ENCODE results near the gene OR4F15. TPM values are rescaled to one million over a fixed set of nuclear protein-coding genes. Genes with fewer than 3 reads are reported as not detected.
"Not testable (repeated sequence)": the region's sequence is repeated elsewhere in the genome, so short reads cannot be mapped to it uniquely, and the experiment has no call there.

Gene OR4F15, protein sequence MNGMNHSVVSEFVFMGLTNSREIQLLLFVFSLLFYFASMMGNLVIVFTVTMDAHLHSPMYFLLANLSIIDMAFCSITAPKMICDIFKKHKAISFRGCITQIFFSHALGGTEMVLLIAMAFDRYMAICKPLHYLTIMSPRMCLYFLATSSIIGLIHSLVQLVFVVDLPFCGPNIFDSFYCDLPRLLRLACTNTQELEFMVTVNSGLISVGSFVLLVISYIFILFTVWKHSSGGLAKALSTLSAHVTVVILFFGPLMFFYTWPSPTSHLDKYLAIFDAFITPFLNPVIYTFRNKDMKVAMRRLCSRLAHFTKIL
- total RNA-seq (not detected), polyA plus RNA-seq (ENCODE audit: insufficient read length in 2 of 2) (not detected)
- long read RNA-seq, donor 1: 0 reads
- long read RNA-seq, donor 2: 0 reads
- long read RNA-seq, donor 3: 0 reads
- long read RNA-seq, donor 4: 0 reads

GRCh38 chr15:101811902-101812301 is at the start of gene OR4F15:
Gene OR4F15 (plus strand): TSS chr15:101812202. CDS start chr15:101818187, 5,985 bp downstream.
- Histone ChIP-seq H3K27me3 (ENCODE audit: control insufficient read depth, insufficient read depth, low read length) (peaks cover 2% of the 10 kb centered on the region), H3K36me3 (ENCODE audit: control insufficient read depth, insufficient read depth, low read length) (no peaks in the 10 kb centered on the region), H3K4me3 (ENCODE audit: low read depth, low read length) (no peak within 1 kb of the TSS), H3K27ac (ENCODE audit: low read depth, low read length) (no peak within 1 kb of the TSS), H3K9me3 (ENCODE audit: control insufficient read depth, insufficient read depth, low read length) (no peaks in the 10 kb centered on the region), H3K4me1 (ENCODE audit: control insufficient read depth, insufficient read depth, low read length) (no peaks in the 10 kb centered on the region)
- peak in 1 of 6 donors; percentile 17 for DNase-seq (ENCODE audit: low read depth in 4 of 6, low spot score in 6 of 6)

DNA sequence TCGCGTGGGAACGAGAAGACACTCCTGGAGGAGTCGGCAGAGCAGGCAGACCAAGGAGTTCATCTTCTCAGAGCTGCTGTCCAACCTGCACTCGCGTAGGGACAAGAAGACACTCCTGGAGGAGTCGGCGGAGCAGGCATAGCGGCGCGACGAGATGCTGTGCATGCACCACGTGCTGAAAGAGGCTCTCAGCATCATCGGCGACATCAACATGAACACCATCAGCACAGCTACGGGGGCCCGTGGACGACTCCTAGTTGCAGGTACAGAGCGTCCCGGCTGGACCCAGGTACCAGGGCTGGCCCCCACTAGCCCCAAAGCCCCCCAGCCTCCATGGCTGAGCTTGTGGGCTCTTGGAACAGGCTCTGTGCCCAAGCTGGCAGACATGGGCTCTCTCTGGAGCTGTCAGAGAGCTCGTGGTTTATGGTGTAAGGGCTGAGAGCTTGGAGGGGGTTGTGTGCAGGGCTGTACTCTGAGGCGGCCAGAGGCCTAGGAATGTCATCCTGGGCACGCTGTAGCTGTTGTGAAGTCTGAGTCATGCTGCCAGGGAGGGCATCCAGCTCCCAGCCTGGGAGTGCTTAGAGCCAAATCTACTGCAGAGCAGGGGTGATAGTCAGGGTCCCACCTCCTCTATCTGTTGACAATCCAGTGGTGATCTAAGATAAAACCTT is 47.2 kb upstream of the OR4F15 start:
- not testable (repeated sequence) for H3K4me3 ChIP-seq (ENCODE audit: low read depth, low read length)

DNA sequence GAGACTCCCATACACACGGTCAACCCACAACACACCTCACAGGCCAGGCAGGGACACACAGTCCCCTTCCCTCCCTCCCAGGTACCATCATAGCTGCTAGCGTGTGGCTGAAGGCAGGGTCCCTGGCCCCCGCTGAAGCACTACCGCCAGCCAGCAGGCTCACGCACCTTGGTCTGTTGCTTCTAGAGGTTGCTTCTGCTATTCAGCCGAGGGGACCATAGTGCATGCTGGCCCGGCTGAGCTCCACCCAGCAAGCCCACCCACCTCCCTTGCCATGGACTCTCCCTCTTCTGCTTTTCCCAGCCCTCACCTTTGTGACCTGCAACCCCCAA is 46.7 kb upstream of the OR4F15 start:
- H3K27ac ChIP-seq (ENCODE audit: low read depth, low read length); H3K9me3 ChIP-seq (ENCODE audit: control insufficient read depth, insufficient read depth, low read length); H3K4me1 ChIP-seq (ENCODE audit: control insufficient read depth, insufficient read depth, low read length); H3K36me3 ChIP-seq (ENCODE audit: control insufficient read depth, insufficient read depth, low read length); DNase-seq (ENCODE audit: low read depth in 4 of 6, low spot score in 6 of 6); H3K4me3 ChIP-seq (ENCODE audit: low read depth, low read length); H3K27me3 ChIP-seq (ENCODE audit: control insufficient read depth, insufficient read depth, low read length): not testable (repeated sequence)
- WGBS (ENCODE audit: insufficient coverage): 89% methylated on average over 7 of the region's 7 CpGs

More for the DNA sequence above, 47.2 kb upstream of the OR4F15 start:
- not testable (repeated sequence) for DNase-seq (ENCODE audit: low read depth in 4 of 6, low spot score in 6 of 6); H3K27ac ChIP-seq (ENCODE audit: low read depth, low read length); H3K9me3 ChIP-seq (ENCODE audit: control insufficient read depth, insufficient read depth, low read length); H3K36me3 ChIP-seq (ENCODE audit: control insufficient read depth, insufficient read depth, low read length); H3K27me3 ChIP-seq (ENCODE audit: control insufficient read depth, insufficient read depth, low read length); H3K4me1 ChIP-seq (ENCODE audit: control insufficient read depth, insufficient read depth, low read length)
- WGBS (ENCODE audit: insufficient coverage): 88% methylated on average over 18 of the region's 23 CpGs

GRCh38 chr15:101765772-101766456 is 46.1 kb upstream of the OR4F15 start:
- Histone ChIP-seq H3K4me1 (ENCODE audit: control insufficient read depth, insufficient read depth, low read length) (no peaks in the 10 kb centered on the region), H3K27ac (ENCODE audit: low read depth, low read length) (no peak overlapping the region), H3K9me3 (ENCODE audit: control insufficient read depth, insufficient read depth, low read length) (no peaks in the 10 kb centered on the region), H3K4me3 (ENCODE audit: low read depth, low read length) (no peak overlapping the region), H3K36me3 (ENCODE audit: control insufficient read depth, insufficient read depth, low read length) (peaks cover 3% of the 10 kb centered on the region), H3K27me3 (ENCODE audit: control insufficient read depth, insufficient read depth, low read length) (no peaks in the 10 kb centered on the region)
- WGBS (ENCODE audit: insufficient coverage): 92% methylated on average over 14 of the region's 15 CpGs
- no peak for DNase-seq (ENCODE audit: low read depth in 4 of 6, low spot score in 6 of 6)

- WGBS (ENCODE audit: insufficient coverage): 78% methylated on average over 4 of the region's 11 CpGs
- H3K27ac ChIP-seq (ENCODE audit: low read depth, low read length); H3K4me3 ChIP-seq (ENCODE audit: low read depth, low read length); H3K4me1 ChIP-seq (ENCODE audit: control insufficient read depth, insufficient read depth, low read length); H3K36me3 ChIP-seq (ENCODE audit: control insufficient read depth, insufficient read depth, low read length); DNase-seq (ENCODE audit: low read depth in 4 of 6, low spot score in 6 of 6); H3K9me3 ChIP-seq (ENCODE audit: control insufficient read depth, insufficient read depth, low read length); H3K27me3 ChIP-seq (ENCODE audit: control insufficient read depth, insufficient read depth, low read length): not testable (repeated sequence)
These were observed 44.8 kb upstream of the OR4F15 start for GRCh38 chr15:101767083-101767640.

GRCh38 chr15:101772921-101773320 is 39.1 kb upstream of the OR4F15 start:
- H3K36me3 ChIP-seq (ENCODE audit: control insufficient read depth, insufficient read depth, low read length): peaks cover 3% of the 10 kb centered on the region
- H3K27ac ChIP-seq (ENCODE audit: low read depth, low read length): no peak overlapping the region
- H3K27me3 ChIP-seq (ENCODE audit: control insufficient read depth, insufficient read depth, low read length): no peaks in the 10 kb centered on the region
- H3K4me1 ChIP-seq (ENCODE audit: control insufficient read depth, insufficient read depth, low read length): no peaks in the 10 kb centered on the region
- 94% methylated on average over 8 of the region's 8 CpGs for WGBS (ENCODE audit: insufficient coverage)
- H3K9me3 ChIP-seq (ENCODE audit: control insufficient read depth, insufficient read depth, low read length): no peaks in the 10 kb centered on the region
- DNase-seq (ENCODE audit: low read depth in 4 of 6, low spot score in 6 of 6): no peak
- H3K4me3 ChIP-seq (ENCODE audit: low read depth, low read length): no peak overlapping the region

- peaks cover 3% of the 10 kb centered on the region for H3K36me3 ChIP-seq (ENCODE audit: control insufficient read depth, insufficient read depth, low read length)
These were observed 38.4 kb upstream of the OR4F15 start for GRCh38 chr15:101773496-101774100.

DNA sequence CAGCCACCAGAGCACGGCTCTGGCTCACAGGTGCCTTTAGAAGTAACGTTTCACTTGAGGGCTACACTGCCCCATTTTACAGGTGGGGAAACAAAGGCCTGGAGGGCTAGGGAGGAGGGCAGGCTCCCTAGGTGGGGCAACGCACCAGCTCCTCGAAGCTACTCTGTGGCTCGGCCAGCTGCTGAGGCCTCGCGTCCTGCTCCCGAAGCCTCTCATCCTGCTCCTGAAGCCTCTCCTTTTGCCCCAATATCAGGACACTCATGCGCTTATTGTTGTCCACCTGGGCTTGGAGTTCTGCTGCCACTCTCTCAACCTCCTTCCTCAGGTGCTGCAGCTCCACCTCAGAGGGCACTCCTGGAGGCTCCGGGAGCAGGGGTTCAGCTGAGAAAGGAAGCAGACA is 36.9 kb upstream of the OR4F15 start:
- no peak overlapping the region for H3K27ac ChIP-seq (ENCODE audit: low read depth, low read length)
- H3K36me3 ChIP-seq (ENCODE audit: control insufficient read depth, insufficient read depth, low read length): peaks cover 3% of the 10 kb centered on the region
- no peak for DNase-seq (ENCODE audit: low read depth in 4 of 6, low spot score in 6 of 6)
- no peaks in the 10 kb centered on the region for H3K4me1 ChIP-seq (ENCODE audit: control insufficient read depth, insufficient read depth, low read length)
- no peaks in the 10 kb centered on the region for H3K27me3 ChIP-seq (ENCODE audit: control insufficient read depth, insufficient read depth, low read length)
- WGBS (ENCODE audit: insufficient coverage): 89% methylated on average over 10 of the region's 10 CpGs
- no peak overlapping the region for H3K4me3 ChIP-seq (ENCODE audit: low read depth, low read length)
- H3K9me3 ChIP-seq (ENCODE audit: control insufficient read depth, insufficient read depth, low read length): no peaks in the 10 kb centered on the region

More at GRCh38 chr15:101773496-101774100, 38.4 kb upstream of the OR4F15 start:
- Histone ChIP-seq H3K4me3 (ENCODE audit: low read depth, low read length) (no peak overlapping the region), H3K9me3 (ENCODE audit: control insufficient read depth, insufficient read depth, low read length) (no peaks in the 10 kb centered on the region), H3K27me3 (ENCODE audit: control insufficient read depth, insufficient read depth, low read length) (no peaks in the 10 kb centered on the region), H3K27ac (ENCODE audit: low read depth, low read length) (no peak overlapping the region), H3K4me1 (ENCODE audit: control insufficient read depth, insufficient read depth, low read length) (no peaks in the 10 kb centered on the region)
- DNase-seq (ENCODE audit: low read depth in 4 of 6, low spot score in 6 of 6): no peak
- 56% methylated on average over 7 of the region's 7 CpGs for WGBS (ENCODE audit: insufficient coverage)

GRCh38 chr15:101778576-101778975 is 33.4 kb upstream of the OR4F15 start:
- not testable (repeated sequence) for H3K36me3 ChIP-seq (ENCODE audit: control insufficient read depth, insufficient read depth, low read length); H3K9me3 ChIP-seq (ENCODE audit: control insufficient read depth, insufficient read depth, low read length); H3K4me1 ChIP-seq (ENCODE audit: control insufficient read depth, insufficient read depth, low read length); H3K27ac ChIP-seq (ENCODE audit: low read depth, low read length); H3K4me3 ChIP-seq (ENCODE audit: low read depth, low read length); H3K27me3 ChIP-seq (ENCODE audit: control insufficient read depth, insufficient read depth, low read length); DNase-seq (ENCODE audit: low read depth in 4 of 6, low spot score in 6 of 6)
- WGBS (ENCODE audit: insufficient coverage): 86% methylated on average over 7 of the region's 10 CpGs

Measured in spinal cord (tissue), 10 donors.